ENCODE measurements around the gene GRAMD1A.
A peak's percentile ranks its signal among the peaks of the same experiment; 100 is the strongest.

DNA sequence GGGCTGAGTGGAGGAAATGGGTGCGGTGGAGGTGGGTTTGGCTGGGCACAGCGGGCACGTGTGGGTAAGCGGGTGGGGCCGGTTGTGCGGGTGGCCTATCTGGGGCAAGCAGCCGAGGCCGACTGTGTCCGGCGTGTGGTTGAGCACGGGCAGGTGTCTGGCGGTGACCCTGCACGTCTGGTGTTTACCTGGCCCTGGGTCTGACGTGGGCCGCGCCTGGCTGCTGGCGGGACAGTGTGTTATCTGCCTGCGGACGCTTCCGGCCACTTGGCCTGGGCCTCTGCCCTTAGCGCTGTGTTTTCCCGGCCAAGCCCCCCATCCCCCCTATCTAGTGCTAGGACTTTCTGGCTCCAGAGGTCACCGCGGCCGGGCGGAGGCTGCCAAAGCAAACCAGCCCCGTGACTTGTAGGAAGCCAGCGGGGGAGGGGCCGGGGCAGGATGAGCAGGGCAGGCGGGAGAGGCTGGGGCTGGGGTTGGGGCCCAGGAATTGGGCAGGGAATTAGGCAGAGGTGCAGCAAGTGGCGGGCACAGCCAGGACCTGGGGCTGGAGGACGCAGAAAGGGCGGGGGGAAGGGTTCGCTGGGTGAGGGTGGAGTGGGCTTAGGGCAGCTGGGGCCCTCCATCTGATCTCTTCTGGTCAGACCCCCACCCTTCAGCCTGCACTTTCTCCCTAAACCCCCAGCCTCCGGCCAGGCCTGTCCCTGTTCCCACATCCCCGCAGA is 40.9 kb downstream of the GRAMD1A start:
- TF ChIP-seq, protein P1, sequence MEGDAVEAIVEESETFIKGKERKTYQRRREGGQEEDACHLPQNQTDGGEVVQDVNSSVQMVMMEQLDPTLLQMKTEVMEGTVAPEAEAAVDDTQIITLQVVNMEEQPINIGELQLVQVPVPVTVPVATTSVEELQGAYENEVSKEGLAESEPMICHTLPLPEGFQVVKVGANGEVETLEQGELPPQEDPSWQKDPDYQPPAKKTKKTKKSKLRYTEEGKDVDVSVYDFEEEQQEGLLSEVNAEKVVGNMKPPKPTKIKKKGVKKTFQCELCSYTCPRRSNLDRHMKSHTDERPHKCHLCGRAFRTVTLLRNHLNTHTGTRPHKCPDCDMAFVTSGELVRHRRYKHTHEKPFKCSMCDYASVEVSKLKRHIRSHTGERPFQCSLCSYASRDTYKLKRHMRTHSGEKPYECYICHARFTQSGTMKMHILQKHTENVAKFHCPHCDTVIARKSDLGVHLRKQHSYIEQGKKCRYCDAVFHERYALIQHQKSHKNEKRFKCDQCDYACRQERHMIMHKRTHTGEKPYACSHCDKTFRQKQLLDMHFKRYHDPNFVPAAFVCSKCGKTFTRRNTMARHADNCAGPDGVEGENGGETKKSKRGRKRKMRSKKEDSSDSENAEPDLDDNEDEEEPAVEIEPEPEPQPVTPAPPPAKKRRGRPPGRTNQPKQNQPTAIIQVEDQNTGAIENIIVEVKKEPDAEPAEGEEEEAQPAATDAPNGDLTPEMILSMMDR (IDR thresholded peaks at IDR 0.05 in 4 of 5, conservative IDR thresholded peaks at IDR 0.05 in 1 of 5): no peak
- peak; percentile 69 to 85 for TF ChIP-seq POLR2A (IDR thresholded peaks at IDR 0.05)

Data from gastrocnemius medialis (tissue), 4 donors.